A673 (cell line): Measurements from ENCODE around the gene FASTKD2.

Source experiments
- CTCF ChIP-seq: fragments of 300-800, 200-600 bp; sonication (generic); conservative IDR thresholded peaks from 2 replicates; pipeline ENCODE4 v1.5.1; 2017; ENCODE audit warnings: low read depth, mild to moderate bottlenecking, antibody characterized with exemption, low read length, moderate library complexity, mixed read lengths
- EZH2 ChIP-seq: fragments of 200-600 bp; sonication (generic); IDR thresholded peaks from 2 replicates; pipeline ENCODE4 v1.6.1; 2017; ENCODE audit warnings: borderline replicate concordance, low read depth, mild to moderate bottlenecking, mixed read lengths, antibody characterized with exemption, low read length; ENCODE audit not compliant: poor library complexity, severe bottlenecking

DNA sequence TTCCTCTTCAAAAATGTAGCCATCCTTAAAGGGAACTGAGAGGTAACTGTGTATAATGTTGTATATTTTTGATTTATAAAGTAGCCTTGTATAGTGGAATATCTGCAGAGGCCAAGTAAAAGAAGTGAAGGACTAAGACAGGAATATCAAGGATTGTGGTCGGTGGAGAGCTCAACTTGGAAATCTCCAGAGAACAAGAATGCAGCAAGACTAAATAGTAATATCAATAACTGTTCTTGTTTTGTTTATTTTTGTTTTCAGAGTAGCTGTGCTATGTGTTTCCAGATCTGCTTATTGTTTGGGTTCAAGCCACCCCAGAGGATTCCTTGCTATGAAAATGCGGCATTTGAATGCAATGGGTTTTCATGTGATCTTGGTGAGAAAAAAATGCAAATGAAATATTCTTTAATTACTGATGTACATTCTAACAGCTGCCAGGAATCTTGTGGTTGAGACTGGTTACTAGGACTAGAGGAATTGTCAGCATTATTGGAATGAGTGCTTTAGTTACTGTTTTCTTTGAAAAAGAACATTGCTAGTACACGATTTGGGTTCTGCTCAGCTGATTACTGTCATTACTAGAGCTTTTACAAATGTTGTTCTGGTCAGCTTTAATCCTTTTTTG, 25.0 kb downstream of the FASTKD2 start:
- TF ChIP-seq EZH2 (no peak), CTCF (no peak)
